Skeletal muscle satellite cell (primary cell): ENCODE data around the gene RAD51AP1.
A peak's percentile ranks its signal among the peaks of the same experiment; 100 is the strongest.

Experiments used
- H3K27me3 ChIP-seq: 2 replicates; pipeline ENCODE4 v1.7.0; 2013; ENCODE audit warnings: low read length; ENCODE audit not compliant: control insufficient read depth, insufficient read depth
- H3K36me3 ChIP-seq: 2 replicates; pipeline ENCODE4 v1.7.0; 2013; ENCODE audit warnings: mild to moderate bottlenecking, control low read depth, low read length; ENCODE audit not compliant: insufficient read depth
- H3K4me1 ChIP-seq: 2 replicates; pipeline ENCODE4 v1.7.0; 2013; ENCODE audit warnings: low read length; ENCODE audit not compliant: control insufficient read depth, insufficient read depth
- H3K4me2 ChIP-seq: 2 replicates; pipeline ENCODE4 v1.7.0; 2013; ENCODE audit warnings: mild to moderate bottlenecking, low read length
- H3K4me3 ChIP-seq: 2 replicates; pipeline ENCODE4 v1.7.0; 2013; ENCODE audit warnings: low read length
- H3K9ac ChIP-seq: 2 replicates; pipeline ENCODE4 v1.7.0; 2013; ENCODE audit warnings: mild to moderate bottlenecking, low read depth, low read length, moderate library complexity
- H3K9me3 ChIP-seq: replicated peaks from 2 replicates; pipeline ENCODE4 v1.7.0; 2013; ENCODE audit warnings: mild to moderate bottlenecking, control low read depth, low read length

Gene RAD51AP1

GRCh38 chr12:4552191-4552590 is 13.5 kb downstream of the RAD51AP1 start:
- no peak overlapping the region for H3K4me2 ChIP-seq
- H3K4me3 ChIP-seq, result no peak overlapping the region
- no peaks in the 10 kb centered on the region for H3K27me3 ChIP-seq
- H3K4me1 ChIP-seq, result no peaks in the 10 kb centered on the region
- peaks cover 7% of the 10 kb centered on the region for H3K36me3 ChIP-seq
- no peaks in the 10 kb centered on the region for H3K9me3 ChIP-seq
- no peak overlapping the region for H3K9ac ChIP-seq

DNA sequence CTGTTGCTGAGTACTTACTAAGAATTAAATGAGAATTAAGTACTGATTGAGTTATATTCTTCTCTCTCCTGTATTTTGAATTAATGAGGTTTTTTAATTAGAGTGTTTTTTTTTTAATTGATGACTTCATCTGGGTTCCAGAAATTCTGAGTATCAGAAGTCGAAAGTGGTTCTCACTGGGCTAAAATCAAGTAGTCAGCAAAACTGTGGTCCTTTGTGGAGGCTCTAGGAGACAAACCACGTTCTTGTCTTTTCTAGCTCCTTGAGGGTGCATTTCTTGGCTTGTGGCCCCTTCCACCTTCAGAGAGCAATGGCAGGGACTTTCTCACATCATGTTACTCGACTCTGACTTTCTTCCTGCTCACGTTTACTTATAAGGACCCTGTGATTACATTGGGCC is 15.3 kb downstream of the RAD51AP1 start:
- Histone ChIP-seq H3K9ac (no peak overlapping the region), H3K9me3 (no peaks in the 10 kb centered on the region), H3K27me3 (no peaks in the 10 kb centered on the region), H3K4me2 (no peak overlapping the region), H3K36me3 (peaks cover 7% of the 10 kb centered on the region), H3K4me1 (no peaks in the 10 kb centered on the region), H3K4me3 (no peak overlapping the region)

- Histone ChIP-seq H3K4me3 (no peak overlapping the region), H3K9ac (no peak overlapping the region), H3K36me3 (peaks cover 3% of the 10 kb centered on the region), H3K27me3 (no peaks in the 10 kb centered on the region), H3K4me2 (no peak overlapping the region), H3K4me1 (no peaks in the 10 kb centered on the region), H3K9me3 (no peaks in the 10 kb centered on the region)
Observed at GRCh38 chr12:4555804-4556203, 17.1 kb downstream of the RAD51AP1 start.

- H3K4me2 ChIP-seq, result no peak overlapping the region
- H3K27me3 ChIP-seq, result no peaks in the 10 kb centered on the region
- peaks cover 3% of the 10 kb centered on the region for H3K4me1 ChIP-seq
- peaks cover 3% of the 10 kb centered on the region for H3K36me3 ChIP-seq
- H3K9ac ChIP-seq, result no peak overlapping the region
- no peaks in the 10 kb centered on the region for H3K9me3 ChIP-seq
- H3K4me3 ChIP-seq, result no peak overlapping the region
Observed at GRCh38 chr12:4556735-4557530, 18.2 kb downstream of the RAD51AP1 start.

DNA sequence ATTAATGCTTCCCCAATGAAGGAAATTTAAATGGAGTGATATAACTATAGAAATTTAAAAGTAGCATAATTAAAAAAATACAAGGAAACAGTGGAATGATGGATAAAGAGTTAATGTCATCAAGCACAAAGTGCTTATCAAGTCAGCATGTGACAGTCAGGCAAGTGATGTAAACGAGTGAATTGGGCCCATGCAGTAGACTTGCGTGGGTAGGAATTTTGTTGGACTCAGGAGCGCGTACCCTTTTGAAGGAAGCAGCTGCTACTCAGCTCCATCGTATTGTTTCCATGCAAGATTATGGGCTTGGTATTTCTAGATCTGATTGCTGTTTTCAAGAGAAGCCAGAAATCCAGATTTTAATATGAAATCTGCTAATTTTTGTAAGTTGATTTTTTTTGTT is 18.9 kb downstream of the RAD51AP1 start:
- no peaks in the 10 kb centered on the region for H3K9me3 ChIP-seq
- H3K9ac ChIP-seq, result no peak overlapping the region
- no peak overlapping the region for H3K4me2 ChIP-seq
- no peaks in the 10 kb centered on the region for H3K27me3 ChIP-seq
- no peak overlapping the region for H3K4me3 ChIP-seq
- peaks cover 8% of the 10 kb centered on the region for H3K4me1 ChIP-seq
- H3K36me3 ChIP-seq, result peaks cover 3% of the 10 kb centered on the region

- H3K4me3 ChIP-seq, result no peak overlapping the region
- H3K36me3 ChIP-seq, result peaks cover 3% of the 10 kb centered on the region
- no peaks in the 10 kb centered on the region for H3K27me3 ChIP-seq
Observed at GRCh38 chr12:4558171-4558570, 19.5 kb downstream of the RAD51AP1 start.

DNA sequence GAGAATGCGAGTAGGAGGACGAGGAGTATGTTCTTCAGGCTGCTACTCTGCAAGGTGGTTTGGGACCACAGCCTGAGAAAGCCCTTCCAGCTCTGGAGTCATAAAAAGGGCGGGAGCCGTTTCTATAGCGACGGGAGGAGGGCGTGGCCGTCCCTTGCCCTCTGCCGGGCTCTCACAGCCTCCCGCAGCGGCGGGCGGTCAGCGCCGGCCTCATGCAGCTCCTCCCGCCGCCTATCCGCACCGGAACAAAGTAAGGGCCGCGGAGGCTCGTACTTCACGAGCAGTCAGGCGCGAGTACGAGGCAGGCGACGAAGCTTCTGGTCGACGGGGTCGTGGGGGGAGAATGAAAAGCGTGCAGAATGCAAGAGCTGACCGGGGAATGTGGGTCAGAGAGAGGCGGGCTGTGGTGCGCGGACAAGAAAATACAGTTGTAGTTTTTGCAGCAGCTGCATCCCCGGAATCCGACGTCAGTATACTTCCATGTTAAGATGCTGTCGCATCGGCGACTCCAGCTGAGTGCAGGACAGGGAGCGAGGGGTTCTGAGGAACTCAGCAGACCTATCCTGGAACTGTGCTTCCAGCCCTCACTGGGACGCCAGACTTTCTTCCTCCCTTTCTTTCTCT is 23.5 kb downstream of the RAD51AP1 start, which contains the start of gene DYRK4:
Gene DYRK4, plus strand, starts transcription at position 175 of the 624 bp plus-strand sequence. Its CDS starts 38 bp downstream, at position 213.
- Histone ChIP-seq H3K4me3 (peak within 1 kb of the TSS; percentile 69), H3K9ac (peak within 1 kb of the TSS; percentile 44), H3K4me1 (peaks cover 8% of the 10 kb centered on the region)

More at GRCh38 chr12:4558171-4558570, 19.5 kb downstream of the RAD51AP1 start:
- Histone ChIP-seq H3K4me2 (no peak overlapping the region), H3K9ac (no peak overlapping the region), H3K9me3 (no peaks in the 10 kb centered on the region), H3K4me1 (peaks cover 8% of the 10 kb centered on the region)

DNA sequence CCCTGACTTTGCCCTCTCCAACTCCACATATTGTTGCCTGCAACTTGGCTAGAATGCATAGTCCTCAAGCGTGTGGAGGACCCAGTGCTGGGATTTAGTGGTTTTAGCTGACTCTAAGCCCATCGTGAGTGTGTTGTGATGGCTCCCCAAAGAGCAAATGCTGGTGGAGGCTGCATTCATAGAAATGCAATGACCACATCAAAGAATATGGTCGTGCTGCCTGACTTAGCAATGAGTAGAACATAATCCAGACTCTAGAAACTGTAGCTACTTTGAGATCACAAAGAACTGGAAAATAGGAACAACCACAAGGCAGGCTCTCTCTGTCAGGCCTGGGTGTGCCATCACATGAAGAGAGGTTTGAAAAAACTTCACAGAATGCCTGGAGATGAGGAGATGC is 24.6 kb downstream of the RAD51AP1 start:
- Histone ChIP-seq H3K27me3 (no peaks in the 10 kb centered on the region), H3K36me3 (no peaks in the 10 kb centered on the region), H3K9me3 (no peaks in the 10 kb centered on the region), H3K4me2 (no peak overlapping the region), H3K4me1 (peaks cover 8% of the 10 kb centered on the region), H3K4me3 (no peak overlapping the region), H3K9ac (no peak overlapping the region)

More for the DNA sequence above, 23.5 kb downstream of the RAD51AP1 start, which contains the start of gene DYRK4:
- no peaks in the 10 kb centered on the region for H3K27me3 ChIP-seq
- H3K9me3 ChIP-seq, result no peaks in the 10 kb centered on the region
- H3K4me2 ChIP-seq, result peak within 1 kb of the TSS; percentile 86
- no peaks in the 10 kb centered on the region for H3K36me3 ChIP-seq

DNA sequence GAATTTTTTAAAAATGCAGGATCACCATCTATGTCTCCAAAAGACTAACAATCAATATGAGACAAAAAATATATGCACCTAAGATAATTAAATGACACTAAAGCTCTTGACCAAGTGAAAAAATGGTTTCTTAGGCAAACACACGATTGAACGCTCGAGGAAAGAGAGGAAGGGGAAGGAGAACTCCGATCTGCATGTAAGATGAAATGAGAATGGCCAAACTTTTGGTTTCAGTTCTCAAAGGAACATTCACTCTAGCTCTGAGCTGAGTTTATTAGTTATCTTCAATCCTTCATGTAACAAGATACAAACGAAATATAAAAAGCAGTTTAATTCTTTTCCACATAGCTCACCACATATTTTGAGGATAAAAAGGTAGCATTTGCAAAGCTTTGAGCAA is 26.1 kb downstream of the RAD51AP1 start:
- Histone ChIP-seq H3K36me3 (no peaks in the 10 kb centered on the region), H3K4me1 (peaks cover 8% of the 10 kb centered on the region), H3K9me3 (no peaks in the 10 kb centered on the region), H3K27me3 (no peaks in the 10 kb centered on the region), H3K4me3 (no peak overlapping the region), H3K9ac (no peak overlapping the region), H3K4me2 (no peak overlapping the region)

GRCh38 chr12:4566474-4566873 is 27.8 kb downstream of the RAD51AP1 start:
- H3K4me1 ChIP-seq, result peaks cover 8% of the 10 kb centered on the region
- no peaks in the 10 kb centered on the region for H3K36me3 ChIP-seq
- no peak overlapping the region for H3K9ac ChIP-seq
- H3K4me2 ChIP-seq, result no peak overlapping the region
- no peaks in the 10 kb centered on the region for H3K27me3 ChIP-seq
- no peaks in the 10 kb centered on the region for H3K9me3 ChIP-seq
- no peak overlapping the region for H3K4me3 ChIP-seq

- H3K4me3 ChIP-seq, result no peak overlapping the region
- H3K9me3 ChIP-seq, result no peaks in the 10 kb centered on the region
- H3K36me3 ChIP-seq, result no peaks in the 10 kb centered on the region
- H3K4me1 ChIP-seq, result peaks cover 2% of the 10 kb centered on the region
- no peak overlapping the region for H3K9ac ChIP-seq
- no peaks in the 10 kb centered on the region for H3K27me3 ChIP-seq
- no peak overlapping the region for H3K4me2 ChIP-seq
Observed at GRCh38 chr12:4567073-4567881, 28.6 kb downstream of the RAD51AP1 start.
